ENCODE measurements around the gene NAV3. TPM values are rescaled to one million over a fixed set of nuclear protein-coding genes. Genes with fewer than 3 reads are reported as not detected.
A peak's percentile ranks its signal among the peaks of the same experiment; 100 is the strongest.

Gene NAV3
- total and polyA plus RNA-seq, 2 experiments from 2014 or later: 1.2 to 9.0 TPM

- Histone ChIP-seq H3K36me3 (no peaks in the 10 kb centered on the region), H3K27me3 (no peaks in the 10 kb centered on the region), H3K27ac (no peak overlapping the region), H3K4me1 (ENCODE audit: low read depth) (no peaks in the 10 kb centered on the region), H3K9me3 (ENCODE audit: low read depth) (no peaks in the 10 kb centered on the region), H3K4me3 (no peak overlapping the region)
- TF ChIP-seq, protein P1, sequence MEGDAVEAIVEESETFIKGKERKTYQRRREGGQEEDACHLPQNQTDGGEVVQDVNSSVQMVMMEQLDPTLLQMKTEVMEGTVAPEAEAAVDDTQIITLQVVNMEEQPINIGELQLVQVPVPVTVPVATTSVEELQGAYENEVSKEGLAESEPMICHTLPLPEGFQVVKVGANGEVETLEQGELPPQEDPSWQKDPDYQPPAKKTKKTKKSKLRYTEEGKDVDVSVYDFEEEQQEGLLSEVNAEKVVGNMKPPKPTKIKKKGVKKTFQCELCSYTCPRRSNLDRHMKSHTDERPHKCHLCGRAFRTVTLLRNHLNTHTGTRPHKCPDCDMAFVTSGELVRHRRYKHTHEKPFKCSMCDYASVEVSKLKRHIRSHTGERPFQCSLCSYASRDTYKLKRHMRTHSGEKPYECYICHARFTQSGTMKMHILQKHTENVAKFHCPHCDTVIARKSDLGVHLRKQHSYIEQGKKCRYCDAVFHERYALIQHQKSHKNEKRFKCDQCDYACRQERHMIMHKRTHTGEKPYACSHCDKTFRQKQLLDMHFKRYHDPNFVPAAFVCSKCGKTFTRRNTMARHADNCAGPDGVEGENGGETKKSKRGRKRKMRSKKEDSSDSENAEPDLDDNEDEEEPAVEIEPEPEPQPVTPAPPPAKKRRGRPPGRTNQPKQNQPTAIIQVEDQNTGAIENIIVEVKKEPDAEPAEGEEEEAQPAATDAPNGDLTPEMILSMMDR (IDR thresholded peaks at IDR 0.05; ENCODE audit: low read depth, low read length): no peak
- DNase-seq (ENCODE audit: low read depth in 1 of 2, low spot score in 1 of 2): no peak
These were observed 289.6 kb downstream of the NAV3 start for GRCh38 chr12:78120306-78120705.

- H3K9me3 ChIP-seq (ENCODE audit: low read depth): no peaks in the 10 kb centered on the region
These were observed 290.3 kb downstream of the NAV3 start for GRCh38 chr12:78120866-78121560.

GRCh38 chr12:78121969-78122610 is 291.4 kb downstream of the NAV3 start:
- H3K27ac ChIP-seq: no peak overlapping the region
- no peaks in the 10 kb centered on the region for H3K27me3 ChIP-seq
- no peaks in the 10 kb centered on the region for H3K36me3 ChIP-seq
- no peak for DNase-seq (ENCODE audit: low read depth in 1 of 2, low spot score in 1 of 2)
- H3K4me3 ChIP-seq: no peak overlapping the region
- TF ChIP-seq, protein P1 (IDR thresholded peaks at IDR 0.05; ENCODE audit: low read depth, low read length): no peak
- no peaks in the 10 kb centered on the region for H3K9me3 ChIP-seq (ENCODE audit: low read depth)
- no peaks in the 10 kb centered on the region for H3K4me1 ChIP-seq (ENCODE audit: low read depth)

More at GRCh38 chr12:78120866-78121560, 290.3 kb downstream of the NAV3 start:
- Histone ChIP-seq H3K27ac (no peak overlapping the region), H3K36me3 (no peaks in the 10 kb centered on the region), H3K4me1 (ENCODE audit: low read depth) (no peaks in the 10 kb centered on the region), H3K4me3 (no peak overlapping the region), H3K27me3 (no peaks in the 10 kb centered on the region)
- DNase-seq (ENCODE audit: low read depth in 1 of 2, low spot score in 1 of 2): peak in 1 of 2 donors; percentile 72
- TF ChIP-seq, protein P1 (IDR thresholded peaks at IDR 0.05; ENCODE audit: low read depth, low read length): peak; percentile 40

DNA sequence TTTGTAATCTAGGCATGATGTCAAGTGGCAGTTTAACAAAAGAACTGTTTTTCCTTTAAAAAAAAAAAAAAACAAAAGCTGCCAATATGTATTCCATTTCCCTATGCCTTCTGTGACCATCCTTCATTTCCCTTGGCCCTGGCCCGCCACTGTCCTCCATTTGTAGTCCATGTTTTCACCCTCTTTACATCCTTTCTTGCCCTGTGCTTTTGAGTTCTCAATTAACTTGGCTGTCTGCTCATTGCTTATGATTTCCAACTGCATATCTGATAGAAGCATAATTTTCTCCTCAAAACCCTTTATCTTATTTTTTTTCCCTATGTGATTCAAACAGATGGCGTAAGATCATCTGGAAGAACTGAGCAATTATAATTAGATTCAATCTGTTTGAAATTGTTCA is 297.5 kb downstream of the NAV3 start:
- Histone ChIP-seq H3K36me3 (no peaks in the 10 kb centered on the region), H3K4me1 (ENCODE audit: low read depth) (no peaks in the 10 kb centered on the region), H3K4me3 (no peak overlapping the region), H3K27ac (no peak overlapping the region), H3K9me3 (ENCODE audit: low read depth) (no peaks in the 10 kb centered on the region), H3K27me3 (no peaks in the 10 kb centered on the region)
- TF ChIP-seq, protein P1 (IDR thresholded peaks at IDR 0.05; ENCODE audit: low read depth, low read length): no peak
- no peak for DNase-seq (ENCODE audit: low read depth in 1 of 2, low spot score in 1 of 2)

GRCh38 chr12:78143717-78144116 is 313.0 kb downstream of the NAV3 start:
- no peaks in the 10 kb centered on the region for H3K9me3 ChIP-seq (ENCODE audit: low read depth)
- no peak overlapping the region for H3K27ac ChIP-seq
- TF ChIP-seq, protein P1 (IDR thresholded peaks at IDR 0.05; ENCODE audit: low read depth, low read length): no peak
- peak in 1 of 2 donors; percentile 29 for DNase-seq (ENCODE audit: low read depth in 1 of 2, low spot score in 1 of 2)
- H3K36me3 ChIP-seq: no peaks in the 10 kb centered on the region
- H3K27me3 ChIP-seq: no peaks in the 10 kb centered on the region
- H3K4me3 ChIP-seq: no peak overlapping the region
- H3K4me1 ChIP-seq (ENCODE audit: low read depth): peaks cover 30% of the 10 kb centered on the region

Data from cardiac muscle cell (in vitro differentiated cells and primary cell).